ENCODE measurements around the gene ZHX3. TPM values are rescaled to one million over a fixed set of nuclear protein-coding genes. Genes with fewer than 3 reads are reported as not detected.

Gene ZHX3
- total and polyA plus RNA-seq, 2 of the 13 experiments (the other 11 are each of a cell fraction or from before 2014, with no cell fraction given) = 8.4 to 11.7 TPM

DNA sequence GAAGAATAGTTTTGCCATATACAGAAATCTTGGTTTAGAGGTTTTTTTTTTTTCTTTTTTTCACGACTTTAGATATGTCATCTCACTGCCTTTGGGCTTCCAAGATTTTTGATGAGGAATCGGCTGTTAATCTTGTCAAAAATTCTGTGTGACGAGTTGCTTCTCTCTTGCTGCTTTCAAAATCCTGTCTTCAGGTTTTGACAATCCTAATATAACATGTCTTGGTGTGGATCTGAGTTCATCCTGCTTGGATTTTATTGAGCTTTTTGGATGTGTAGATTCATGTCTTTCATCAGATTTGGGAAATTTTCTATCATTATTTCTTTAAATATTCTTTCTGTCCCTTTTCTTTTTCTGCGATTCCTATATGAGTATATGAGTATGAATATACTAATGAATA is 119.1 kb downstream of the ZHX3 start:
- ATAC-seq (no peak), DNase-seq (ENCODE audit: low spot score) (no peak), FAIRE-seq (no peak)
- no peaks in the 10 kb centered on the region for H3K27me3 ChIP-seq (ENCODE audit: control insufficient read depth in 1 of 2, insufficient read depth in 2 of 2, low read length in 2 of 2)
- ChIA-PET CTCF (ENCODE audit: low intra/inter-chr PET ratio, low total read pairs) (no interaction called here), POLR2A (no interaction called here)
- no peaks in the 10 kb centered on the region for H3K79me2 ChIP-seq (ENCODE audit: insufficient read depth, low read length)
- H3K9ac ChIP-seq (ENCODE audit: insufficient read depth, low read depth, low read length) = no peak overlapping the region
- intact Hi-C loops (cut with micrococcal nuclease; ENCODE audit: unreplicated experiment) (no loop called here), in situ Hi-C loops (cut with HindIII; ENCODE audit: extremely low pct_ligation_motif_present, low pct_unique_long_range_greater_than_20kb) (no loop called here)
- no peak overlapping the region for H2AFZ ChIP-seq (ENCODE audit: low read length)
- no TSS peak for BruUV-seq (replicated peaks)
- no peaks in the 10 kb centered on the region for H3K4me1 ChIP-seq (ENCODE audit: insufficient read depth, low read length)
- TF ChIP-seq, protein P1, sequence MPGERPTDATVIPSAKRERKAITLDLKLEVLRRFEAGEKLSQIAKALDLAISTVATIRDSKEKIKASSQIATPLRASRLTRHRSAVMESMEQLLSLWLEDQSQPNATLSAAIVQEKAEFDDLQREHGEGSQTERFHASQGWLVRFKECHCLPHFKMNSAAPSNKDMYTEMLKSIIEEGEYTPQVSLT (CRISPR knock-in tag; IDR thresholded peaks at IDR 0.05; ENCODE audit: borderline replicate concordance, low read depth) = no peak
- TF ChIP-seq ZNF232 (CRISPR knock-in tag; IDR thresholded peaks at IDR 0.05; ENCODE audit: borderline replicate concordance) (no peak), ZNF558 (CRISPR knock-in tag; IDR thresholded peaks at IDR 0.05; ENCODE audit: borderline replicate concordance) (peak; percentile 58; the same call in 1 of the 2 replicates), ZNF317 (CRISPR knock-in tag; IDR thresholded peaks at IDR 0.05) (peak; percentile 75; the same call in 1 of the 2 replicates), HIVEP1 (CRISPR knock-in tag; IDR thresholded peaks at IDR 0.05) (no peak)
- TF ChIP-seq, protein P2, sequence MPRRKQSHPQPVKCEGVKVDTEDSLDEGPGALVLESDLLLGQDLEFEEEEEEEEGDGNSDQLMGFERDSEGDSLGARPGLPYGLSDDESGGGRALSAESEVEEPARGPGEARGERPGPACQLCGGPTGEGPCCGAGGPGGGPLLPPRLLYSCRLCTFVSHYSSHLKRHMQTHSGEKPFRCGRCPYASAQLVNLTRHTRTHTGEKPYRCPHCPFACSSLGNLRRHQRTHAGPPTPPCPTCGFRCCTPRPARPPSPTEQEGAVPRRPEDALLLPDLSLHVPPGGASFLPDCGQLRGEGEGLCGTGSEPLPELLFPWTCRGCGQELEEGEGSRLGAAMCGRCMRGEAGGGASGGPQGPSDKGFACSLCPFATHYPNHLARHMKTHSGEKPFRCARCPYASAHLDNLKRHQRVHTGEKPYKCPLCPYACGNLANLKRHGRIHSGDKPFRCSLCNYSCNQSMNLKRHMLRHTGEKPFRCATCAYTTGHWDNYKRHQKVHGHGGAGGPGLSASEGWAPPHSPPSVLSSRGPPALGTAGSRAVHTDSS (CRISPR knock-in tag; conservative IDR thresholded peaks at IDR 0.05) = no peak
- no peak overlapping the region for H3K4me2 ChIP-seq (ENCODE audit: low read depth, low read length)
- no peaks in the 10 kb centered on the region for H4K20me1 ChIP-seq (ENCODE audit: insufficient read depth, low read length)
- H3K4me3 ChIP-seq (replicated peaks in 1 of 3; ENCODE audit: insufficient read depth in 1 of 3, low read depth in 2 of 3, low read length in 3 of 3) = no peak overlapping the region
- 86% methylated on average over 4 of the region's 4 CpGs for WGBS (ENCODE audit: low lambda C conversion rate)
- H3K27ac ChIP-seq (ENCODE audit: extremely low read length, insufficient read depth, low read length) = no peak overlapping the region
- H3K36me3 ChIP-seq (replicated peaks in 1 of 2; ENCODE audit: control insufficient read depth in 1 of 2, insufficient read depth in 2 of 2, low read length in 2 of 2) = peaks cover 0 to 1% of the 10 kb centered on the region in 2 experiments; a peak in 1 of 5 replicates
- H3K9me3 ChIP-seq (ENCODE audit: low read length) = peaks cover 8% of the 10 kb centered on the region; the same call in 1 of the 2 replicates
